ENCODE results near the gene GIGYF2.

DNA sequence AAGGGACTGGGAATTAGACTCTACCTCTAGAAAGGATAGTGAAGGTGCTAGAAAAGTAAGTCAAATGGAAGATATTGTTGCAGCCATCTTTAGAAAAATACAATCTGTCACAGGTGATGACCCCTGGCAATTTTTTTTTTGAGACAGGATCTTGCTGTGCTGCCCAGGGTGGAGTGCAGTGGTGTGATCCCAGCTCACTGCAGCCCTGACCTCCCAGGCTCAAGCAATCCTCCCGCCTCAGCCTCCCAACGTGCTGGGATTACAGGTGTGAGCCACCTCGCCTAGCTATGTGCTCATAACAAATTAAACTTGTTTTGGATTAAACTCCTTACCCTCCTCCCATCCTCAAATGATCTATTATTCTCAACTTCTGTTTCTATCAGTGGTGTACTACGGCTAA lies 3.8 kb upstream of the GIGYF2 start:
- TF ChIP-seq ZNF777 (CRISPR knock-in tag; IDR thresholded peaks at IDR 0.05), result no peak
- TF ChIP-seq, protein P1, sequence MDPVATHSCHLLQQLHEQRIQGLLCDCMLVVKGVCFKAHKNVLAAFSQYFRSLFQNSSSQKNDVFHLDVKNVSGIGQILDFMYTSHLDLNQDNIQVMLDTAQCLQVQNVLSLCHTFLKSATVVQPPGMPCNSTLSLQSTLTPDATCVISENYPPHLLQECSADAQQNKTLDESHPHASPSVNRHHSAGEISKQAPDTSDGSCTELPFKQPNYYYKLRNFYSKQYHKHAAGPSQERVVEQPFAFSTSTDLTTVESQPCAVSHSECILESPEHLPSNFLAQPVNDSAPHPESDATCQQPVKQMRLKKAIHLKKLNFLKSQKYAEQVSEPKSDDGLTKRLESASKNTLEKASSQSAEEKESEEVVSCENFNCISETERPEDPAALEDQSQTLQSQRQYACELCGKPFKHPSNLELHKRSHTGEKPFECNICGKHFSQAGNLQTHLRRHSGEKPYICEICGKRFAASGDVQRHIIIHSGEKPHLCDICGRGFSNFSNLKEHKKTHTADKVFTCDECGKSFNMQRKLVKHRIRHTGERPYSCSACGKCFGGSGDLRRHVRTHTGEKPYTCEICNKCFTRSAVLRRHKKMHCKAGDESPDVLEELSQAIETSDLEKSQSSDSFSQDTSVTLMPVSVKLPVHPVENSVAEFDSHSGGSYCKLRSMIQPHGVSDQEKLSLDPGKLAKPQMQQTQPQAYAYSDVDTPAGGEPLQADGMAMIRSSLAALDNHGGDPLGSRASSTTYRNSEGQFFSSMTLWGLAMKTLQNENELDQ (CRISPR knock-in tag; IDR thresholded peaks at IDR 0.05; ENCODE audit: borderline replicate concordance), result no peak
- TF ChIP-seq MAFG (CRISPR knock-in tag; IDR thresholded peaks at IDR 0.05), result no peak
- TF ChIP-seq ZFP1 (CRISPR knock-in tag; IDR thresholded peaks at IDR 0.05), result no peak
- TF ChIP-seq, protein P2, sequence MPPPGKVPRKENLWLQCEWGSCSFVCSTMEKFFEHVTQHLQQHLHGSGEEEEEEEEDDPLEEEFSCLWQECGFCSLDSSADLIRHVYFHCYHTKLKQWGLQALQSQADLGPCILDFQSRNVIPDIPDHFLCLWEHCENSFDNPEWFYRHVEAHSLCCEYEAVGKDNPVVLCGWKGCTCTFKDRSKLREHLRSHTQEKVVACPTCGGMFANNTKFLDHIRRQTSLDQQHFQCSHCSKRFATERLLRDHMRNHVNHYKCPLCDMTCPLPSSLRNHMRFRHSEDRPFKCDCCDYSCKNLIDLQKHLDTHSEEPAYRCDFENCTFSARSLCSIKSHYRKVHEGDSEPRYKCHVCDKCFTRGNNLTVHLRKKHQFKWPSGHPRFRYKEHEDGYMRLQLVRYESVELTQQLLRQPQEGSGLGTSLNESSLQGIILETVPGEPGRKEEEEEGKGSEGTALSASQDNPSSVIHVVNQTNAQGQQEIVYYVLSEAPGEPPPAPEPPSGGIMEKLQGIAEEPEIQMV (CRISPR knock-in tag; IDR thresholded peaks at IDR 0.05; ENCODE audit: low read depth), result no peak
- TF ChIP-seq PHF8 (CRISPR knock-in tag; IDR thresholded peaks at IDR 0.05), result no peak
- TF ChIP-seq, protein P3, sequence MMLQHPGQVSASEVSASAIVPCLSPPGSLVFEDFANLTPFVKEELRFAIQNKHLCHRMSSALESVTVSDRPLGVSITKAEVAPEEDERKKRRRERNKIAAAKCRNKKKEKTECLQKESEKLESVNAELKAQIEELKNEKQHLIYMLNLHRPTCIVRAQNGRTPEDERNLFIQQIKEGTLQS (CRISPR knock-in tag; IDR thresholded peaks at IDR 0.05), result no peak
- TF ChIP-seq EHMT2 (IDR thresholded peaks at IDR 0.05; ENCODE audit: borderline replicate concordance, low read depth, low read length), result no peak
